Stimulated activated CD4-positive, alpha-beta T cell treated with anti-CD3 and anti-CD28 coated beads, Interleukin-12 subunit alpha, Interleukin-12 subunit beta, amount 100 ng/mL, for 24 hours (primary cell): ENCODE results near the gene TMEM91.

Experiments used
- DNase-seq, 2 experiments: peaks; one replicate each; pipeline ENCODE4 v3.0.0-alpha.2; 2020; ENCODE audit warnings: low read depth in 2 of 2

TMEM91 gene

DNA sequence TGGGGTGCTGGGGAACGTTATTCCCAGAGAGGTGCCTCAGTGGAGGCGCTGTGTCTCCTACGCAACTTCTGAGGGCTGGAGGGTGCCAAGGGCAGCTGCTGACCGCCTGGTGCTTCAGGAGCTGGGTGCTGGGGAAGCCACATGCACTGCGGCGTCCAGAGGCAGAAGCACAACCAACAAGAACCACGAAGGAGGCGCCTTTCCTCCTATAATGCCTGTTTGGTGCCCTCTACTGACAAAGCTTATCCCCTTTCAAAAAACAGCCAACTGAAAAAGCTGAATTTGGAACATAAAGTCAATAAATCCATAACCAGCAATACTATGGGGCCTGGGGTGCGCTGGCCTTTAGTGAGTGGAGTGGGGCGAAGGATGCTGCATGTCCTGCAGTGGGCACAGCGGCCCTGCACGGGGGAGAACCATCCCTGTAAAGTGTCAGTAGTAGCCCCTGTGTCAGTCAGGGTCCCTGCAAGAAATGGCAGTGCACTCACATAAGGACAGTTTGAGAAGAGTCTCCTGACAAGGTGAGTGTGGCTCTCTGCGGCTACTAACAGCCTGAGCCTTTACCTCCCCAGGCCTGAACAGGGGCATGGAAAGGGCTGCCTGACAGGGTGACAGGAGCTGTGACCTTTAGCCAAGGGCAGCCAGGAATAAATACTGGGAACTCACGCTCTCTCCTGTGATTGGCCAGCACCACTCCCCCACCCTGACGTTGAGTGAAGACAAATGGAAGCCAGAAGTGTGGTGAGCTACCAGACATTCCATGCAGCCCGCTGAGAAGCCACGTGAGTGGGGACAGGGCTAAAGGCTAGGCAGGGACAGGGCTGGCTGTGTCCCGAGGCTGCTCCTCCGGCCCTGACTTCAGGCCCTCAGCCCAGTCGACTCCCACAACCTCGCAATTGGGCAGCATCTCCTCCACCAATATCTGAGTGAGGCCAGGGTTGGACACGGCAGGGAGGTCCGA lies 55.4 kb downstream of the TMEM91 start:
- no peak for DNase-seq

DNA sequence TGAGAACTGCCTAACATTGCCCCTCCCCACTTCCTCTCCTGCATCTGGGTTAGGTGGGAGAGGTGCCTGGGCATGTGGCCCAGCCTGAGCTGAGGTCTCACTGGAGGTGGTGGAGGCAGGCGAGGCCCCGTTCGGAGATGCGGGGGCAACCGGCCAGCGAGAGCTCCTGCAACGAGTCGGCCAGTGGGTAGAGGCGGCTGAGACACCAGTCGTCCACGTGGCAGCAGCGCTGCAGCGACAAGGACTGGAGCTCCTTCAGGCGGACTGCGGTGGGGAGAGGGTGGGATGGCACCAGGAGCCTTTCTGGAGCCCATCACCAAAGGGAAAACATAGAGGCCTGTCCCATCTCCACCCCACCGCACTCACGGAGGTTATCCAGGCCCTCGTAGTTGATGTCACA lies 56.8 kb downstream of the TMEM91 start:
- DNase-seq, result no peak
